ENCODE measurements around the gene BBOF1. TPM values are rescaled to one million over a fixed set of nuclear protein-coding genes. Genes with fewer than 3 reads are reported as not detected.

BBOF1 gene
- total and polyA plus RNA-seq, 4 donors, result 1.0 to 2.8 (median 2.1) TPM

- H3K9ac ChIP-seq (ENCODE audit: low read depth in 1 of 2, low read length in 2 of 2), result no peak overlapping the region
- WGBS, result 30% methylated on average over 4 of the region's 4 CpGs
- peak in 1 of 2 donors; percentile 21 for TF ChIP-seq RXRA (IDR thresholded peaks at IDR 0.05)
- TF ChIP-seq SP1 (IDR thresholded peaks at IDR 0.05), result peak; percentile 50
- TF ChIP-seq REST (IDR thresholded peaks at IDR 0.05), result no peak
These were observed 61.8 kb downstream of the BBOF1 start for GRCh38 chr14:74080820-74081460.

GRCh38 chr14:74081491-74081890 is 62.3 kb downstream of the BBOF1 start:
- Histone ChIP-seq H3K36me3 (ENCODE audit: control insufficient read depth in 4 of 4, insufficient read depth in 3 of 4, low read depth in 1 of 4, low read length in 3 of 4) (no peaks in the 10 kb centered on the region), H3K4me1 (ENCODE audit: control insufficient read depth in 4 of 4, insufficient read depth in 4 of 4, low read length in 3 of 4) (peaks cover 3 to 47% (median 30%) of the 10 kb centered on the region in 4 donors), H3K27me3 (ENCODE audit: control insufficient read depth in 4 of 4, insufficient read depth in 4 of 4, low read length in 3 of 4) (no peaks in the 10 kb centered on the region), H3K9ac (ENCODE audit: low read depth in 1 of 2, low read length in 2 of 2) (peak overlapping the region in 1 of 2 donors; percentile 25), H3K4me3 (ENCODE audit: low read depth in 1 of 3, low read length in 3 of 3) (peak overlapping the region in 1 of 3 donors; percentile 5), H3K27ac (ENCODE audit: low read depth in 1 of 2, low read length in 2 of 2) (peak overlapping the region in 1 of 2 donors; percentile 57), H3K9me3 (ENCODE audit: control insufficient read depth in 4 of 4, low read length in 3 of 4) (no peaks in the 10 kb centered on the region)
- 89% methylated on average over 3 of the region's 3 CpGs for WGBS
- DNase-seq (ENCODE audit: low spot score), result no peak
- TF ChIP-seq REST (IDR thresholded peaks at IDR 0.05), result no peak
- no peak for TF ChIP-seq MAX (IDR thresholded peaks at IDR 0.05)
- TF ChIP-seq GABPA (IDR thresholded peaks at IDR 0.05 in 1 of 2, conservative IDR thresholded peaks at IDR 0.05 in 1 of 2), result no peak
- no peak for TF ChIP-seq HNF4G (IDR thresholded peaks at IDR 0.05)
- TF ChIP-seq TAF1 (conservative IDR thresholded peaks at IDR 0.05), result no peak
- TF ChIP-seq YY1 (IDR thresholded peaks at IDR 0.05), result no peak
- no peak for TF ChIP-seq RAD21 (IDR thresholded peaks at IDR 0.05)
- TF ChIP-seq CTCF (IDR thresholded peaks at IDR 0.05; ENCODE audit: low read depth, low read length, missing input control), result no peak
- TF ChIP-seq JUND (IDR thresholded peaks at IDR 0.05), result no peak
- no peak for TF ChIP-seq SP1 (IDR thresholded peaks at IDR 0.05)
- TF ChIP-seq FOXA1 (IDR thresholded peaks at IDR 0.05), result no peak
- TF ChIP-seq HNF4A (conservative IDR thresholded peaks at IDR 0.05), result no peak
- no peak for TF ChIP-seq ZBTB33 (IDR thresholded peaks at IDR 0.05)
- TF ChIP-seq FOXA2 (IDR thresholded peaks at IDR 0.05), result no peak
- TF ChIP-seq EGR1 (IDR thresholded peaks at IDR 0.05; ENCODE audit: low read depth in 2 of 2), result no peak
- TF ChIP-seq ATF3 (IDR thresholded peaks at IDR 0.05), result no peak
- no peak for TF ChIP-seq RXRA (IDR thresholded peaks at IDR 0.05)

More at GRCh38 chr14:74080820-74081460, 61.8 kb downstream of the BBOF1 start:
- Histone ChIP-seq H3K4me3 (ENCODE audit: low read depth in 1 of 3, low read length in 3 of 3) (no peak overlapping the region), H3K27me3 (ENCODE audit: control insufficient read depth in 4 of 4, insufficient read depth in 4 of 4, low read length in 3 of 4) (no peaks in the 10 kb centered on the region), H3K9me3 (ENCODE audit: control insufficient read depth in 4 of 4, low read length in 3 of 4) (no peaks in the 10 kb centered on the region), H3K4me1 (ENCODE audit: control insufficient read depth in 4 of 4, insufficient read depth in 4 of 4, low read length in 3 of 4) (peaks cover 3 to 43% (median 26%) of the 10 kb centered on the region in 4 donors), H3K27ac (ENCODE audit: low read depth in 1 of 2, low read length in 2 of 2) (peak overlapping the region; percentile 33 to 57), H3K36me3 (ENCODE audit: control insufficient read depth in 4 of 4, insufficient read depth in 3 of 4, low read depth in 1 of 4, low read length in 3 of 4) (no peaks in the 10 kb centered on the region)
- no peak for DNase-seq (ENCODE audit: low spot score)

Measured in liver (tissue), 9 donors.